Measurements from ENCODE around the gene FASTK.

DNA sequence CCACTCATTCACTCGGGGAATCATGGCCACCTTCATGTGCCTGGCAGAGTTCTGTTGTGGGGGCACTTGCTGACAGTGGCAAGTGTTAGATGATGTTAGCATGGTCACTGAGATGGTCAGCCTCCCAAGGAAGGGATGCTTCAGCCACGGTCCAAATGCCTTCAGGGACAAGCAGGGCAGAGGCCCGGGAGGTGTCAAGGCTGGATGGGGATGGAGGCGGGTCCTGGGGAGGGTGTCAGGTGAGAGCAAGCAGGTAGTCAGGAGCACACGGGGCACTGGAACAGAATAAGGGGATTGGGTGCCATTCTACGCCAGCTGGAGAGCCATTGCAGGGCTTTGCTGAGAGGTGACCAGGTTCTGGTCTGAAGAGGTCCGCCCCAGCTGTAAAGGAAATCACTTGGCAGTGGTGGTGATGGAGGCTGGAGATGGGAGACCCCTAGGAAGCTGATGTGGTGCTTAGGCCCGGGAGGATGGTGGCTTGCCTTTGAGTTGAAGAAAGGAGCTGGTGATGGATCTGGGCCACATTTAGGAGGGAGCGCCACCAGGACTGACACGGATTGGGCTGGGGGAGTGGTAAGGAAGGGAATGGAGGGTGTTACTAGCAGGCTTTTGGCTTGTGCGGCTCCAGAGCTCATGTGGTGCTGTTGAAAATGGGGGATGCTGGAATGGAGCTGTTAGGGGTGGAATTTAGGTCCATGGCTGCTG lies 29.8 kb upstream of the FASTK start:
- no peak for TF ChIP-seq TARDBP (IDR thresholded peaks at IDR 0.05)
- no peak for TF ChIP-seq BHLHE40 (IDR thresholded peaks at IDR 0.05; ENCODE audit: borderline replicate concordance)
- no peak for TF ChIP-seq SP1 (IDR thresholded peaks at IDR 0.05)
- TF ChIP-seq SUZ12 (IDR thresholded peaks at IDR 0.05), result no peak
- TF ChIP-seq CTBP1 (IDR thresholded peaks at IDR 0.05; ENCODE audit: borderline replicate concordance), result no peak
- no peak for TF ChIP-seq FOXA1 (IDR thresholded peaks at IDR 0.05)
- no peak for TF ChIP-seq ELF4 (IDR thresholded peaks at IDR 0.05)
- TF ChIP-seq FOXM1 (IDR thresholded peaks at IDR 0.05; ENCODE audit: borderline replicate concordance), result no peak

Measured in HEK293T (cell line).